ENCODE results near the gene NMRAL1. TPM values are rescaled to one million over a fixed set of nuclear protein-coding genes. Genes with fewer than 3 reads are reported as not detected.

NMRAL1 gene
- total RNA-seq, 4 donors from 2014 or later: 51.9 to 72.8 (median 58.2) TPM

DNA sequence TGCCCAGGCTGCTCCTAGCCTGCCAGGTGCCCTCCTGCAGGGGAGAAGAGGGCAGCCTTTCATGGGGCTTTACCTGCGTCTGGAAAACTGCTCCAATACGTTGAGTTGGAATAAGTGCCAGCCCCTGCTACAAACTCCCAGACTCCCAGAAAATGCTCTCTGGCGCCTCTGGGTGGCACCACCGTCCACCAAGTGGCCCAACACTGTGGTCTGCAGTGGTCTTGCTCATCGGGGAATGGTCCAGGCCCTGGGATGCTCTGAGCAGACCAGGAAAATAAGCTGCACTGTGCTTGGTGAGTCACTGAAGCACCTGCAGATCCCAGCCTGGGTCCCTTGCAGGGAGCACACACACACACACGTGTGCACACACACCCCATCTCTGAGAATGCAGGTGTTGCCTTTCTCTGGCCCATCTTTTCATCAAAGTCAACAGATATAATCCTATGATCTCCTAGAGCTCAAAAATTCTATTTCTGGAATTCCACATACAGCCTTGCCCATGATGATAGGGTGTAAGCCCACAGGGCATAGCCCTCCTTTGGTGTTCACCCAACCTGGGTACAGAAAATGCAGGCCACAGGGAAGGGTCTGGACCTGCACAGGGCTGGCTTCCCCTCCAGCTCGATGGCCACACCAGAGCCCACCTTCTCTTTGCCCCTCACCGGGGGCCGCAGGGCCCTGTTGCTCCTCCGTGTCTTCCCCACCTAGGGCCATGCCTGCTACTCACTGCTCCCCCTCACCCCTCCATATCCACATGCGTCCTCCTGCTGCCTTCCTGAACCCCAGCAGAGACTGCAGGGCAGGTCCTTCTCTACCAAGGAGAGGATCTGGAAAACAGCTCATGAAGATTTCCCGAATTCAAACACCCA lies 43.6 kb upstream of the NMRAL1 start:
- no peak for TF ChIP-seq POLR2A (IDR thresholded peaks at IDR 0.05)
- TF ChIP-seq, protein P1, sequence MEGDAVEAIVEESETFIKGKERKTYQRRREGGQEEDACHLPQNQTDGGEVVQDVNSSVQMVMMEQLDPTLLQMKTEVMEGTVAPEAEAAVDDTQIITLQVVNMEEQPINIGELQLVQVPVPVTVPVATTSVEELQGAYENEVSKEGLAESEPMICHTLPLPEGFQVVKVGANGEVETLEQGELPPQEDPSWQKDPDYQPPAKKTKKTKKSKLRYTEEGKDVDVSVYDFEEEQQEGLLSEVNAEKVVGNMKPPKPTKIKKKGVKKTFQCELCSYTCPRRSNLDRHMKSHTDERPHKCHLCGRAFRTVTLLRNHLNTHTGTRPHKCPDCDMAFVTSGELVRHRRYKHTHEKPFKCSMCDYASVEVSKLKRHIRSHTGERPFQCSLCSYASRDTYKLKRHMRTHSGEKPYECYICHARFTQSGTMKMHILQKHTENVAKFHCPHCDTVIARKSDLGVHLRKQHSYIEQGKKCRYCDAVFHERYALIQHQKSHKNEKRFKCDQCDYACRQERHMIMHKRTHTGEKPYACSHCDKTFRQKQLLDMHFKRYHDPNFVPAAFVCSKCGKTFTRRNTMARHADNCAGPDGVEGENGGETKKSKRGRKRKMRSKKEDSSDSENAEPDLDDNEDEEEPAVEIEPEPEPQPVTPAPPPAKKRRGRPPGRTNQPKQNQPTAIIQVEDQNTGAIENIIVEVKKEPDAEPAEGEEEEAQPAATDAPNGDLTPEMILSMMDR (IDR thresholded peaks at IDR 0.05): no peak
- WGBS, 2 donors: 64 to 66% methylated on average over 12 of the region's 12 CpGs
- DNase-seq (ENCODE audit: low spot score in 2 of 2): no peak
- intact Hi-C loops (cut with DNase I; ENCODE audit: low total_unique reads): no loop called here
- no peak overlapping the region for H3K4me3 ChIP-seq (ENCODE audit: low read depth, poor library complexity, severe bottlenecking)

DNA sequence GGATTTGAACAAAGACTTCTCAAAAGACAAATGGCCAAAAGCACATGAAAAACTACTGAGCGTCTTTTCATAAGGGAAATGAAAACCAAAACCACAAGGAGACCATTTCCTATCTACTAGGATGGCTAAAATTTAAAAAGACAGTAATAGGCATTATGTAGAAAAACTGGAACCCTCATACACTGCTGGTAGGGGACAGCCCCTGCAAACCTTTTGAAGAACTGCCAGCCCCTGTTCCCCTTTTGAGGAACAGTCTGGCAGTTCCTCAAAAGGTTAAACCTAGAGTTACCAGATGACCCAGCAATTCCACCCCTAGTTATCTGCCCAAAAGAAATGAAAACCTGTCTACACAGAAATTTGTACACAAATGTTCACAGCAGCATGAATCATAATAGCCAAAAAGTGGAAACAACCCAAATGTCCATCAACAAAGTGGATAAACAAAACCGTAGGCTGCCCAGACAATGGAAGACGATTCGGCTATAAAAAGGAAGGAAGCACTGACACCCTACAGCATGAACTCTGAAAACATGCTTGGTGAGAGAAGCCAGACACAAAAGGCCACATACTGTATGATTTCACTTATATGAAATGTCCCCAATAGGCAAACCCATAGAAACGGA lies 41.3 kb upstream of the NMRAL1 start:
- DNase-seq (ENCODE audit: low spot score in 2 of 2): no peak
- WGBS, 2 donors: 44 to 51% methylated on average over 5 of the region's 5 CpGs
- TF ChIP-seq POLR2A (IDR thresholded peaks at IDR 0.05): no peak
- TF ChIP-seq, protein P1 (IDR thresholded peaks at IDR 0.05): no peak
- no peak overlapping the region for H3K4me3 ChIP-seq (ENCODE audit: low read depth, poor library complexity, severe bottlenecking)
- intact Hi-C loops (cut with DNase I; ENCODE audit: low total_unique reads): no loop called here

DNA sequence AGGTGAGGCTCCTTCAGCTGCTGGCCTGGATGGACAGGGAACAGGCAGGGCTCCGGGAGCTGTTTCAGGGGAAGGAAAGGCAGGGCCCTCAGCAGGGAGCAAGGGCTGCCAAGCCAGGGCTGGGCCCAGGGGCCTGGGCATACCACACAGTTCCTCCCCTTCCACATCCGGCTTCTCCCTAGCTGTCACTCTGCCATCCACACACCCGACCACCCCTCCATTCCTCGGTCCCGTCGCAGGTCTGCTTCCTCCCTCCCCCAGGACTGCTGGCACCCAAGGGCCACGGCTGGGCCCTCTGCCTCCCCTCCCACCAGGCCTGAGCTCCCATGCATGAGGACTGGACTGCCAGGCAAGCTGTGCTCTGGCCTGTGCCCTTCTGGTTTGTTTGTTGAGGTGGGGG lies 40.2 kb upstream of the NMRAL1 start:
- intact Hi-C loops (cut with DNase I; ENCODE audit: low total_unique reads): no loop called here

DNA sequence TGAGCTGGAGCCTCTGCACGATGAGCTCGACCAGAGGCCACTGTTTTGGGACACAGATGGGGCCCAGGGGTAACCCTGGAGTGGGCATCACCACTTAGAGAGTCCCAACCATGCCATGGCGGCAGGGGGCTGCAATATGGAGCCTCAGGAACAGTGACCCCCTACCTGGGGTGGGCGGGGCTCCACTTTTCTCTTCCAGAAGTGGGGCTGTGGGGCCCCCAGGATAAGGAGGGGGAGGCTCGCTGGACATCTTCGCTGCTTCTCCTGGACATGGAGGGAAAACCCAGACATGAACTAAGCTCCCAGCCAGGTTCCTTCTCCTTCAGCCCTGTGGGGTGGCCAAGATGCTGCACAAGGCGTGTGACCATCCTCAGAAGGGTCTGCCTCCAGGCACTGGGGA lies 39.5 kb upstream of the NMRAL1 start:
- intact Hi-C loops (cut with DNase I; ENCODE audit: low total_unique reads): no loop called here

More for the DNA sequence above, 40.2 kb upstream of the NMRAL1 start:
- DNase-seq (ENCODE audit: low spot score in 2 of 2): no peak
- WGBS, 2 donors: 26 to 51% methylated on average over 7 of the region's 7 CpGs
- H3K4me3 ChIP-seq (ENCODE audit: low read depth, poor library complexity, severe bottlenecking): no peak overlapping the region
- TF ChIP-seq POLR2A (IDR thresholded peaks at IDR 0.05): no peak
- TF ChIP-seq, protein P1 (IDR thresholded peaks at IDR 0.05): no peak

DNA sequence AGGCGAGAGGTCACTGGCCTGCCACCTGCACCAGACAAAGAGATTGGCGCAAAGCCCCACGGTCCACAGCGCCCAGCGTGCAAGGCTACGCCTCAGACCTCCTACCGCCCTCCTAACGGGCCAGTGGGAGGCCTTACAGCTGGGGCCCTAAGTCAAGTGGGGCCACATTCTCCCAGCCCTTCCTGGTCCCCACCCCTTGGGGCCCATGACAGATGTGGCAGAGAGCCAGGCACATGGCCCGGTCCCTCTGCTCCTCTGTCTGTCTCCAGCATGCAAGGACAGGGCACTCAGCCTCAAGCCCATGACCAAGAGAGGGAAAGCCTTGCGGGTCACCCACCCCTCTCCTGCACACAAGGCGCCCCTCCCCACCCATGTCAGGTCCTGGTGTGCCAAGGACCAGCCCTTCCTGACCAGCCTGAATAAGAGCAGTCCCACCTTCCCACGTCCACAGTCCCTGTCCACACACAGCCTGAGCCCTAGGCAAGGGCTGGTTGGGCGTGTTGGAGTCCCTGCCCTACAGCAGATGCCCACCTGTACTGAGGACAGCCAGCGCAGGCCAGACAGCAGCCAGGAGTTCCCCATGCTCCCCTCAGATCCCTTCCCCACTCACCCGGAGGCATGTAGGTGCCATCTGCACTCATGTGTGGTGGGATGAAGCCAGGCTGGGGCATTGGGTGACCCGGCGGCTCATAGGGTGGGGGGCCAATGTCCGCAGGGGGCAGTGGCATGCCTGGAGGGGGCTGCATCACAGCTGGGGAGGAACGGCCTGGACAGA lies 38.8 kb upstream of the NMRAL1 start:
- DNase-seq (ENCODE audit: low spot score in 2 of 2): no peak
- intact Hi-C loops (cut with DNase I; ENCODE audit: low total_unique reads): no loop called here
- H3K4me3 ChIP-seq (ENCODE audit: low read depth, poor library complexity, severe bottlenecking): no peak overlapping the region
- TF ChIP-seq, protein P1 (IDR thresholded peaks at IDR 0.05): no peak
- TF ChIP-seq POLR2A (IDR thresholded peaks at IDR 0.05): no peak
- 85 to 88% methylated on average over 15 to 19 of the region's 19 CpGs for WGBS, 2 donors

More for the DNA sequence above, 39.5 kb upstream of the NMRAL1 start:
- no peak overlapping the region for H3K4me3 ChIP-seq (ENCODE audit: low read depth, poor library complexity, severe bottlenecking)
- DNase-seq (ENCODE audit: low spot score in 2 of 2): no peak
- TF ChIP-seq, protein P1 (IDR thresholded peaks at IDR 0.05): no peak
- TF ChIP-seq POLR2A (IDR thresholded peaks at IDR 0.05): no peak
- WGBS, 2 donors: 93% methylated on average over 7 of the region's 7 CpGs

All from lower leg skin (tissue), 4 donors.